Measurements from ENCODE around the gene GALE. TPM values are rescaled to one million over a fixed set of nuclear protein-coding genes. Genes with fewer than 3 reads are reported as not detected.

The GALE gene
- polyA plus RNA-seq, 1 experiment: 19.2 TPM

GRCh38 chr1:23809751-23810171 is 9.2 kb upstream of the GALE start:
- H3K9me3 ChIP-seq (ENCODE audit: control insufficient read depth, insufficient read depth, low read length): no peaks in the 10 kb centered on the region
- CTCF ChIA-PET: interaction anchor here (0.6 to 1.7 kb wide), 10 partner anchors 9 to 218 kb away, joined by 3 to 9 read pairs (median 4); partner anchors contain the start of gene GALE
- no peak overlapping the region for H3K27ac ChIP-seq (ENCODE audit: low read depth, low read length)
- H3K27me3 ChIP-seq (ENCODE audit: control insufficient read depth, insufficient read depth, low read length): no peaks in the 10 kb centered on the region
- peak; percentile 73 for TF ChIP-seq CTCF (IDR thresholded peaks at IDR 0.05; ENCODE audit: low read depth, low read length)
- no peak overlapping the region for H3K4me3 ChIP-seq (ENCODE audit: low read depth, low read length)
- POLR2A ChIA-PET: interaction anchor here (0.8 kb wide), 1 partner anchor 32 kb away, joined by 3 read pairs; no protein-coding TSS in a partner anchor
- no peak for DNase-seq (ENCODE audit: low read depth, low spot score)

GRCh38 chr1:23807453-23807852 is 6.9 kb upstream of the GALE start:
- Histone ChIP-seq H3K9me3 (ENCODE audit: control insufficient read depth, insufficient read depth, low read length) (no peaks in the 10 kb centered on the region), H3K27me3 (ENCODE audit: control insufficient read depth, insufficient read depth, low read length) (no peaks in the 10 kb centered on the region), H3K27ac (ENCODE audit: low read depth, low read length) (no peak overlapping the region), H3K4me3 (ENCODE audit: low read depth, low read length) (no peak overlapping the region)
- TF ChIP-seq CTCF (IDR thresholded peaks at IDR 0.05; ENCODE audit: low read depth, low read length): no peak
- POLR2A ChIA-PET: interaction anchor here (1.4 kb wide), 1 partner anchor 18 kb away, joined by 5 read pairs; the partner anchor contains the start of gene HMGCL
- DNase-seq (ENCODE audit: low read depth, low spot score): no peak
- CTCF ChIA-PET: interaction anchor here (0.5 to 1.1 kb wide), 2 partner anchors 109 to 113 kb away, joined by 4 to 5 read pairs; no protein-coding TSS in a partner anchor

- DNase-seq (ENCODE audit: low read depth, low spot score): no peak
- Histone ChIP-seq H3K27me3 (ENCODE audit: control insufficient read depth, insufficient read depth, low read length) (no peaks in the 10 kb centered on the region), H3K4me3 (ENCODE audit: low read depth, low read length) (no peak overlapping the region), H3K27ac (ENCODE audit: low read depth, low read length) (no peak overlapping the region), H3K9me3 (ENCODE audit: control insufficient read depth, insufficient read depth, low read length) (no peaks in the 10 kb centered on the region)
- TF ChIP-seq CTCF (IDR thresholded peaks at IDR 0.05; ENCODE audit: low read depth, low read length): no peak
- ChIA-PET POLR2A (interaction anchor here (1.4 kb wide), 1 partner anchor 19 kb away, joined by 5 read pairs; the partner anchor contains the start of gene HMGCL), CTCF (interaction anchor here (0.7 to 1.6 kb wide), 3 partner anchors 8 to 110 kb away, joined by 3 to 5 read pairs (median 4); no protein-coding TSS in a partner anchor)
These were observed 5.7 kb upstream of the GALE start for GRCh38 chr1:23806280-23806679.

GRCh38 chr1:23805025-23805424 is 4.5 kb upstream of the GALE start:
- ChIA-PET POLR2A (interaction anchor here (0.7 kb wide), 1 partner anchor 20 kb away, joined by 4 read pairs; the partner anchor contains the start of gene HMGCL), CTCF (interaction anchor here (0.9 kb wide), 1 partner anchor 33 kb away, joined by 3 read pairs; no protein-coding TSS in a partner anchor)
- TF ChIP-seq CTCF (IDR thresholded peaks at IDR 0.05; ENCODE audit: low read depth, low read length): no peak
- no peaks in the 10 kb centered on the region; the same call in 1 of the 2 replicates for H3K9me3 ChIP-seq (ENCODE audit: control insufficient read depth, insufficient read depth, low read length)
- no peaks in the 10 kb centered on the region for H3K27me3 ChIP-seq (ENCODE audit: control insufficient read depth, insufficient read depth, low read length)
- DNase-seq (ENCODE audit: low read depth, low spot score): no peak
- H3K4me3 ChIP-seq (ENCODE audit: low read depth, low read length): no peak overlapping the region
- H3K27ac ChIP-seq (ENCODE audit: low read depth, low read length): no peak overlapping the region

- H3K4me3 ChIP-seq (ENCODE audit: low read depth, low read length): no peak overlapping the region
- no peak overlapping the region for H3K27ac ChIP-seq (ENCODE audit: low read depth, low read length)
- no peak for DNase-seq (ENCODE audit: low read depth, low spot score)
- no peaks in the 10 kb centered on the region; the same call in 1 of the 2 replicates for H3K9me3 ChIP-seq (ENCODE audit: control insufficient read depth, insufficient read depth, low read length)
- POLR2A ChIA-PET: no interaction called here
- no peaks in the 10 kb centered on the region for H3K27me3 ChIP-seq (ENCODE audit: control insufficient read depth, insufficient read depth, low read length)
- CTCF ChIA-PET: no interaction called here
- peak; percentile 28; the same call in 1 of the 2 replicates for TF ChIP-seq CTCF (IDR thresholded peaks at IDR 0.05; ENCODE audit: low read depth, low read length)
These were observed 3.8 kb upstream of the GALE start for GRCh38 chr1:23804183-23804835.

Measured in AG04450 (cell line).